ENCODE measurements around the gene SPEG.

Gene SPEG

DNA sequence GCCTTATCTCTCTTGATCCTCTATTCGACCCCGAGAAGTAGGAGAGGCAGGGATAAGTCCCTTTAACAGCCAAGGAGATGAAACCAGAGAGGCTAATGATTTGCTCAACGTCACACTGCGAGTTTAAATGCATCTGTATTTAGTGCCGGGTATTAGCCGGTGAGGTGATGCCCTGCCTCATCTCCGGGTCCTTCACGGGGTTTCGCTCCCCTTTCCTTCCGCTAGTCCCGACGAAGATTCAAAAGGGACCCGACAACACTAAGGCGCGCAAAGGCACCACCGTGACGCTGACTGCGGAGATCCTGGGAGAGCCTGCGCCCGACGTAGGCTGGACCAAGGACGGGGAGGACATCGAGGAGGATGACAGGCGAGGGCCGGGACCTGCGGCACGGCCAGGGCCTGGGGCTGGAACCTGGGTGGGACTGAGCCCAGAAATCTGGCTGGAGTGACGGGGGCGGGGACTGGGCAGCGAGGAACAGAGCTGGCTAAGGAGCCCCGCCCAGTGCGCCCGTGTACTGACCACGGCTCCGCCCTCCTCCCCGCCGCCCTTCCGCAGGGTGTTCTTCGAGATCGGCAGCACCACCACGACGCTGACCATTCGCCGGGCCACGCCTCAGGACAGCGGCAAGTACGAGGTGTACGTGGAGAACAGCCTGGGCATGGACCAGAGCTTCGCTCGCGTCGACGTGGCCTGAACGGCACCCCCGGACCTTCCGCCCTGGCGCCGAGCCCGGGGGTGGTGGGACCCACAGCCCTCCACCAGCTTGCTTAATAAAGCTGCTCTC, 63.0 kb downstream of the SPEG start:
- no peak for DNase-seq (ENCODE audit: low read depth)

DNA sequence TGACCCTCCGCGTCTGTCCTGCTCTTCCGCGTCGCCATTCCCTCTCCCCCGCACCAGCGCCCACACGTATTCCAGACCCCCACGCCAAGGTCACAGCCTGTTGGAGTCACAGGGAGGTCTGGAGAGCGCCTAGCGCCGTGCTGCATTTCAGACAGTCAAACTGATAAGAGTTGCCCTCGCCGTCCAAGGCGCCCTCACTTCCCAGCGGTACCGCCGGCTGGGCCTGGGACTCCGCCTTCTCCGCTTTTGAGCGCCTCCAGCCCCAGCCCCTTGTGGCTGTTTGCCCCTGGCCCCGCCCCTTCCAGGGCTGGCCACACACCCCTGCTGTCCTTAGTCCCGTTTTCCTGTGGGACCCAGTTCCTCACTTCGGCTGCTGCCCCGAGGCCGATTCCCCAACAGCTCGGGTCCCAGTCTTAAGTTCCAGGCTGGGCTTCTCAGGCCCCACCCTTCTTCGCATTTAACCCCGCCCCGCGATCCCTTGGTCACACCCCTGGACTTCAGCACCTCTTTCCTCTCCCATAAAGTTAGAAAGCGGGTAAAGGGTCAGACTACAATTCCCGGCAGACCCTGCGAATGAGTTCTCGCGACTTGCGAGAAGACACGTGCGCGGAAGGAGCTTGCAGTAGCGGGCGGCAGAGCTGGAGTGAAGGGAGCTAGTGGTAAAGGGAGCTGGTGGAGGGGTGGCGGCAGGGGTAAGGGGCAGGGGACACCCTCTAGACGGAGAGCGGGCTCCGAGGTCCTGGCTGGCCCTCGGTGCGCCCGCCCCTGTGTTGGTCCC, 63.8 kb downstream of the SPEG start, which contains the start of gene GMPPA:
TSS of gene GMPPA (plus strand) at position 612 of the 778 bp plus-strand sequence. CDS start 1,085 bp downstream, outside the sequence.
- peak; percentile 81 for DNase-seq (ENCODE audit: low read depth)

DNA sequence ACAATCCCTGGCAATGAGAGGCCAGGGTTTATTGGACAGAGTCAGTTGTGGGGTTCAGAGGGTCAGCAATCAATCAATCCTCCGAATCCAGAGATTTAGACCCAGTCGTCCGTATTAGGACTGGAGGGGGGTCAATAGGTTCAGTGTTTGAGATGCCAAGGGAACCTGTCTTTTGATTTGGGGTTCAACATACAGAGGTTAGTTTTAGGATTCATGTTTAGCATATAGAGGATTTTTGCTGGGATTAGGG, 64.3 kb downstream of the SPEG start:
- no peak for DNase-seq (ENCODE audit: low read depth)

DNA sequence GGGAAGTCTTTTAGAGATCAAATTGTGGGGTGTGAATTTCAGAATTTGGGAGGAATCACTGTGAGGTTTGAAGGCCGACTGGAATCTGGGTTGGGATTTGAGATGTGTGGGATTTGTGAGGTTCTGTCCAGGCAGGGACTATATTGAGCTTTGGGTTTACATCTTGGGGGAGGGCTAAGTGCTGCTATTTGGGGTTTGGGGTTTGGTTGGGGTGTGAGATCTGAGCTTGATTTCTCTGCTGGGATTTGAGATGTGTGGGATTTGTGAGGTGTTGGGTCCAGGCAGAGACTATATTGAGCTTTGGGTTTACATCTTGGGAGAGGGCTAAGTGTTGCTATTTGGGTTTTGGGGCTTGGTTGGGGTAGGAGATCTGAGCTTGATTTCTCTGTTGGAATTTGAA, 64.9 kb downstream of the SPEG start:
- no peak for DNase-seq (ENCODE audit: low read depth)

DNA sequence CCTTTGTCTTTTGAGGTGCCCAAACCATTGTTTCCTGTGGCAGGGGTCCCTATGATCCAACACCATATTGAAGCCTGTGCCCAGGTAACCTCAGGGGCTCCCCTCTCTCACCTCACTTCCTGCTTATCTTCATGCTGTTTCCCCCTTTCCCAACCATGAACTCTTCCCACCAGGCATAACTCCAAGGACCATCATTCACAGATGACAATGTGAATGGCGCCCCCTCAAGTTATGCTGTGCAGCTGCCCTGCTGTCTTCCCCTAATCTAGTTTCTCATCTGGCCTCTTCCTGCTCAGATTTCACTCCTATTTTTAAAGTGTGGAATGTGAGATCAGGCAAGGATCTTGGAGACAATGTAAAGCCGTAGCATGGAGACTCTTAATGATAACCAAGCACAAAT, 65.5 kb downstream of the SPEG start:
- DNase-seq (ENCODE audit: low read depth): no peak

DNA sequence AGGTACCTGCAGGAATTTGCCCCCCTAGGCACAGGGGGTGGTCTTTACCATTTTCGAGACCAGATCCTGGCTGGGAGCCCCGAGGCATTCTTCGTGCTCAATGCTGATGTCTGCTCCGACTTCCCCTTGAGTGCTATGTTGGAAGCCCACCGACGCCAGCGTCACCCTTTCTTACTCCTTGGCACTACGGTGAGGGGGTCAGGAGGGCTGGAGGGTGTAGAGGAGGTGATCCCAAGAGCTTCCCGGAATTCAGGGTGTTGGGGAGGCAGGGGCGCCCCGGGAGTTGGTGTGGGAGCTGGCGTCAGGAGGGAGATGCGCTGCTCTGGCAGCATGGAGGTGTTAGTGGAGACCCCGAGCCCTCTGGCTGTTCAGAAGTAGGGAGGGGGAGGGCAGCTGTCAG, 67.2 kb downstream of the SPEG start:
- DNase-seq (ENCODE audit: low read depth): no peak

DNA sequence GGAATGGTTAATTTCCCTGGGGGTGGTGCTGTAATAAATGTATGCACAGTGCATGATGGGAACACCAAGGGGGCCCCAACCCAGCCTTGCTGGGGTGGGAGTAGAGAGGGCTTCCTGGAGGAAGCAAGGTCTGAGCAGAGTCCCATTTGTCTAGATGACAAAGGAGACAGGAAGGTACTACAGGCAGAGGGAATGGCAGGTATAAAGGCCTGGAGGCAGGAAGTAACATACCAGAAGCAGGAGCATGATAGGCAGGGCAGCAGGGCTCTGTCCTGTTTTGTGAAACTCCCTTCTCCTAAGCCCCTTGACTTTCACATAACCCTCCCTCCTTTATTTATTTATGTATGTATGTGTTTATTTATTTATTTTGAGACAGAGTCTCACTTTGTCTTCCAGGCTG, 68.0 kb downstream of the SPEG start:
- DNase-seq (ENCODE audit: low read depth): no peak

DNA sequence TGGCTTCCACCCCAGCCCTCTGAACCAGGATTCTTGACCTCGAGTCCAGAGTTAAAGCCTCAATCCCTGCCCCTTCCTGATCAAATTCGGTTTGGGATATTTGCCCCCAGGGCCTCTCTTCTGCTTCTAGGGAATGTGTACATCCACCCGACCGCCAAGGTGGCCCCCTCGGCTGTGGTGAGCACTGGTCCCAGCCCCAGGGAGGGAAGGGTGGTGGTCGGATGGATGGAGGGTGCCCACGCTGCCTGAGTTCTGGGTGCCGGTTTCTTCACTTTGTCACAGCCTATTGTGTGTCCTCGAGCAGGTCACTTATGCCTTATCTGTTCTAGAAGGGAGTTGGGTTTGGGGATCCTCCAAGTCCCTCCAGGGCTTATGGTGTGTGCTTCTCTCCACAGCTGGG, 70.9 kb downstream of the SPEG start:
- DNase-seq (ENCODE audit: low read depth): no peak

DNA sequence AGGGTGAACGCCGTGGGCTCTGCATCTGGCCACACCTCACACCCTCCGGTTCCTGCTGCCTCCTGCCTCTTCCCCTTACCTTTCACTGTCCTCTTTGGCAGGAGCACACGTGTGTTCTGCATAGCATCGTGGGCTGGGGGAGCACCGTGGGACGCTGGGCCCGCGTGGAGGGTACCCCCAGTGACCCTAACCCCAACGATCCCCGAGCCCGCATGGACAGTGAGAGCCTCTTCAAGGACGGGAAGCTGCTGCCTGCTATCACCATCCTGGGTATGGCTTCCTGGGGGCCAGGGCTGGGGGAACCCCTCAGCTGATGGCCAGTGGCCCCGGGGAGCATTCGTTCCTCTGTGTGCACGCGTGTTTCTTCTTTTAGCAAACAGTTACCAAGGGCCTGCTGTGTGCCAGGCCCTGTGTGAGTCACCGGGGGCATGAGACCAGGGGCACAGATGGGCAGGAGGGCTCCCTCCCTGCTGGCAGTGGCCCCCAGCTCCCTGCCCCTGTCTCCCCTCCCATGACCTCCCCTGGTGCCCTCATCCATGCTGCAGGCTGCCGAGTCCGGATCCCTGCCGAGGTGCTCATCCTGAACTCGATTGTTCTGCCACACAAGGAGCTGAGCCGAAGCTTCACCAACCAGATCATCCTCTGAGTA, 71.6 kb downstream of the SPEG start:
- no peak for DNase-seq (ENCODE audit: low read depth)

DNA sequence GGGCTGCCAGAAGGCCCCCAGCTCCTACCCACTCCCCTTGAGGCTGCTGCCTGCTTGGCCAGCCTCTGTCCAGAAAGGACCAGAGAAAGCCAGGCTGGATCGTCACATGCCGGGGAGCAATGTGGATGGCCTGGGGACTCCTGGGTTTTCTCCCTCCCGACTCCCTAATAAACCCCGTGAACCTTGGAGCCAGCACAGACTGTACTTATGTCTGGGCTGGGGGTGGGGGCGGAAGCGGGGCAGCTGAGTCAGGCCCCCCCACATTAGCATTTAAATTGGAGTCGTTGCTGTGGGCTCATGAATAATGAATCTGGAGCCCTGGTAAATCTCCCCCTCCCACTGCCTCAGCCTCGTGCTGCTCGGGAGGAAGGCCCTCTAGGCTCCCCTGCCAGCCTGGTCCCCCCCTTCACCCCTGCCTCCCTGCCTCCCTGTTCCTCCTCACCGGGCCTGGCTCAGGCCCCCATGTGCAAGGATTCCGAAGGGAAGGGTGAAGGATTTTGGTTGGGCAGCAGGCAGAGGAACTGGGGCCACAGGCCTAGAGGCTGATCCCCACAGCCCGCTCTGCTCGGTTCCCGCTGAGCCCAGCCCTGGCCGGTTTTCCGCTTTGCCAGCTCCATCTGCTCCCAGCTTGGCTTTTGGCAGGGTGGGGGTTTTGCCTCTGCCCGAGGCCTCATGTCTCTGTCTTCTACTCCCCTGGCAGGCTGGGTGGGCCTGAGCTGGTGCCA, 72.3 kb downstream of the SPEG start:
- DNase-seq (ENCODE audit: low read depth): no peak

DNA sequence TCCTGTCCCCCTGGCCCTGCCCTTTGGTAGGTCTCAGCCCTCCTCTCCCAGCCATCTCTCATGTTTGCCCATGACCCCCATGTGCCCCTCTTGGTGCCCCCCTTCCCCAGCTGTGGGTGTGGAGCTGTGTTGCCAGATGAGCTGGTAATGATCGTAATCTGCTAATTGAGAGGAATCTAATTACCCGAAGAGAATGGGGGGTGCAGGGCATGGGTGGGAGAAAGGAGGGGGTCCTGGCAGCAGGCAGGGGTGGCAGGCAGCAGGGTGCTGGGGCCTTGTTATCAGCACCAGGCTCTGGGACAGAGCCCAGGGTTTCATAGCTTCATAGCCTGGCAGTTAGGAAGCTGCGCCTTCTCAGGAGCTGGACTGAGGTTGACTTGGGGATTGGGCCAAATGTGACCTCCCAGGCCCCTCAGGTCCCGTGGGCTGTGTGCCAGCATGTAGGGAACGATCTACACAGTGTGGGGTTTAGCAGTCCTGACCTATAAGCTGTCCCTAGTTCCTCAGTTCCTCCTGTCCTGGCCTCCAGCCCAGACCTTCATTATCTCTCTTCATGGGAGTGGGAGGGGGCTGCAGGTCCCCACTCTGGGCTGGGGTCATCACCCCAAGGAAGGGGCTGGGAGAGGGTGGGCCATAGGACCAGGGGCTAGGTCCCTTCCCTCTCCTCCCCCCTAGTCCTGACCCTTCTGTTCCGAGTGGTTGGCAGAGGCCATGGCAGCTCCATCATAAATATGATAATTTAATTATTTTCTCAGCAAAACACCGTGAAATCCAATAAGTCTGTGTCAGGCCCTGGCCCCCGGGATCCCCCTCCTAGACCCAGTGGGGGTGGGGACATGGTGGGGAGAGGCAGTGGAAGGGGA, 73.2 kb downstream of the SPEG start:
- no peak for DNase-seq (ENCODE audit: low read depth)

DNA sequence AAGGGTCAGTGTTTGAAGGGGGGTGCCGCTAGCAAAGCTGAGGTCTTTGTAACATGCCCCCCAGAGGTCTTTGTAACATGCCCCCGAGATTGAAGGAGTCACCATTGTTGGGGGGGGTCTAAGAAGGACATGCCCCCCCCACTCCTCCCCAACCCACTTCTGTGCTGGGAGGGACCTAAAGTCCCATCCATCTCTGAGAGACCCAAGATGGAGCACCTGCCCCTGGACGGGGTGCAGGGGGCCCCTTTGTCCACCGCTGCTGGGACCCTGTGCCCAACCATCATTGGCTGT, 73.7 kb downstream of the SPEG start:
- DNase-seq (ENCODE audit: low read depth): no peak

DNA sequence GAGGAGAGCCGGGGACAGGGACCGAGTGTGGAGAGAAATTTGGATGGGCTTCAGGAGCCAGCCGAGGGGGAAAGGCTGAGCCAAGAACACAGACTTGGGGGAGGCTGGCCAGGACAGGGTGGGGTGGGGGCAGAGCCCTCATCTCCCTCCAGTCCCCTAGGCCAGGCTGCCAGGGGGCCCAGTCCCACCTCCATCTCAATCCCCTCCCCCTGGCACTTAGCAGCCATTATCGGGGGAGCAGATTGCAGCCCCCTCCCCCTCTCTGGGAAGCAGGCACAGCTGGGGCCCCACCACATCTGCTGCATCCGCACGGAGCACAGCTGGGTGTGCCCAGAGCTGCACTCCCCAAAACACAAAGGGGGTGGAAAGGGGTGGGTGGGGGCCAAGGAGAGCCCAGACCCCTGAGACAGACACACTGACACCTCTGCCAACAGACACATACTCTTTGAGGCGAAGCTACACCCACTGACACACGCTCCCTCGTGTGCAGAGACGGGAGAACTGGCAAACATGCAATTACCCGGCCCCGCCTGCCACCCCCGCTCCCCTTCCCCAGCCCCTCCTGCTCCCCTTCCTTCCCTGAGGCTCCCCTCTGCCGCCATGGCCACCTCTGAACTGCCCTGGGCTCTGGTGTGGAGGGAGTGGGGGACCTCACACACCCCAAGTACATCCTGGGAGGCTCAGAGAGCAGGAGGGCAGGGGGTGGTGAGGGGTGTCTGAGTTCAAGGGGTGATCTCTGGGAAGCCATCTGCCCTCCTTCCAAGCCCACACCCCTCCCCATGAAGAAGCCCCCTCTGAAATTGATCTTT, 74.5 kb downstream of the SPEG start:
- no peak for DNase-seq (ENCODE audit: low read depth)

DNA sequence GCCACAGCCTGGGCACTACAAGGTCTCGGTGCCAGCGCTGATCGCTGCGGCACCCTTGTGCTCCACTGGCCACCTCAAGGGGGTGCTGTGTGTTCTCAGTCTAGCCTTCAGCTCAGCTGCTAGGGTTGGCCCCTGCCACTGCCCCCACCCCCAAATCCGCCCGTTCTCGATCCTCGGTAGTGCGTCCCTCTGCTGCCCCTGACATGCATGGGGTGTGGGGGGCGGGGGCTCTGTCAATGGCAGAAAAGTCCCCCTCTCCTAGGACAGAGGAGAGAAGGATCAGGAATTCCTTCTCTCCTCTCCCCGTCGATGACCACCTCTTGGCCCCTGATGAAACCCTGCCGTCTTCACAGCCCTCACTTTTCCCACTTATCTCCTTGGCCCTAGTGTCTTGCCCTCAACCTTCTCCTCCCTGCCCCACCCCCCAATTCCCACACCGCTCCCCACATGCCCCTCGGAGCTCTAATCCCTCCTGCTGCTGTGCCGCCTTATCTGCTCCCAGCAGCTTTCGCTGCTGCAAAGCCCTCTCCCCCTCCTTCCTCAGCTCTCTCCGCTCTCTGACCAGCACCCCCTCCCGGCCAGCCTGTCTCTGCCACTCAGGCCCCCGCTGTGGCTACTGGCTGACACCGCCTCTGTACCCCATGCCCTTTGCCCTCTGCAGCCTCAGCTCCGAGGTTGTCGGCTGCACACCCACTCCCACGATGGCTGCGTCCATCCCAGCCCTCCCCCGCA, 75.3 kb downstream of the SPEG start:
- DNase-seq (ENCODE audit: low read depth): no peak

DNA sequence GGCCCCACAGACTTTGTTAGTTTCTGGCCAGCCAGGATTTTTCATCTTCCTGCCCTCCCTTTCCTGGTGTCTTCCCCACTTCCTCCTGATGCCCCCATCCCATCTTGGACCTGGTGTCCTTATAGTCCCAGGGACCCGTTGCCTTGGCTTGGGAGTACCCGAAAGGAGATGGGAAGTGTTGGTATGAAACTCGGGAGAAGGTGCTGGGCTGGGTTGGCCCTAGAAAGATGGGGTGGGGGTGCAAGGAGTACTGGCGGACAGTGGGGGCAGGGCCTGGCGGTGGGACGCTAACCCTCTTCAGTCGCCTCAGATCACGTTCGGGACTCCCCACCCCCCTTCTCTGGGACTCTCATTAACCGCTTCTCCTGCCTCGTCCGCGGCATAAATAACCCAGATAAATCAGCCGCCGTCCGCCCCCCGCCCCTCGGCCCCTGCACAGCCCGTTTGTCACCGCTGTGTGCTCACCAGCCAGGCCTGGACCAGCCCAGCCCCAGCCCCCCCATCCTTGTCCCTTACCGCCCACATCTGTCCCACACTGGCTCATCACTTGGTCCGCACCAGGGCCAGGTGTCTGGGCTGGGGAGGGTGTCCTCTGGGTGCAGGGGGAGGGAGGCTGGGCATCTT, 76.0 kb downstream of the SPEG start:
- no peak for DNase-seq (ENCODE audit: low read depth)

DNA sequence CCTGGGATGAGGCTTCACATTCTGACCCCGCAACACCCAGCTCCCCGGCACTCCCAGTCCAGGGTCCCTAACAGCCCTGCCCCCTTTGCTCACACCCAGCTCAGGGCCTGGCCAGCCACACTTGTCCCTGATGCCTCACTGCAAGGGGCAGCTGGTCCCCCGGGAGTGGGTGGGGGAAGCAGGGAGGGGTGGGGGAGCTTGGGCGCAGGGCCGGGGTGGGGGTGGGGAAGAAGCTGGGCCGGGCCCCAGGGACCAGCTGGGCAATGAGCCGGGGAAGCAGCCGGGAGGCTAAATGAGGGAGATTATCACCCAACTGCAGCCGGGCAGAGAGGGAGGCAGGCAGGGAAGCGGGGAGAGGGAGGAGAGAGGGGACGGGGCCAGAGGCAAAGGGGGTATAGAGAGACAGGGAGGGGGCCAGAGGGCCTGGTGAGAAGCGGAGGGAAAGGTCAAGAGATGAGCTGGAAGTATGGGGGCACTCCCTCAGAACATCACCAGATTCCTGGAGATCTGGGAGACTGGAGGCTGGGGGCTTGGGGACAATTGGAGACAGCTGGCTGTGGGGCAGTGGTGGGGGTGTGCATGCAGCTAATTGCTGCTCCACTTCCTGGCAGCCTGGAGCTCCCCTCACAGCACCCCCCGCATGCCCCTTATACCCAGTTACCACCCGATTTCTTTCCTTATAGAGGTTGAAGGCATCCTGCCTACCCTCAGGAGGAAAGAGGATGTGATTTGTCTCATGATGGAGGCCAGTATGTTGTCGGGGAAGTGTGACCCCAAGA, 77.1 kb downstream of the SPEG start:
- DNase-seq (ENCODE audit: low read depth): no peak

DNA sequence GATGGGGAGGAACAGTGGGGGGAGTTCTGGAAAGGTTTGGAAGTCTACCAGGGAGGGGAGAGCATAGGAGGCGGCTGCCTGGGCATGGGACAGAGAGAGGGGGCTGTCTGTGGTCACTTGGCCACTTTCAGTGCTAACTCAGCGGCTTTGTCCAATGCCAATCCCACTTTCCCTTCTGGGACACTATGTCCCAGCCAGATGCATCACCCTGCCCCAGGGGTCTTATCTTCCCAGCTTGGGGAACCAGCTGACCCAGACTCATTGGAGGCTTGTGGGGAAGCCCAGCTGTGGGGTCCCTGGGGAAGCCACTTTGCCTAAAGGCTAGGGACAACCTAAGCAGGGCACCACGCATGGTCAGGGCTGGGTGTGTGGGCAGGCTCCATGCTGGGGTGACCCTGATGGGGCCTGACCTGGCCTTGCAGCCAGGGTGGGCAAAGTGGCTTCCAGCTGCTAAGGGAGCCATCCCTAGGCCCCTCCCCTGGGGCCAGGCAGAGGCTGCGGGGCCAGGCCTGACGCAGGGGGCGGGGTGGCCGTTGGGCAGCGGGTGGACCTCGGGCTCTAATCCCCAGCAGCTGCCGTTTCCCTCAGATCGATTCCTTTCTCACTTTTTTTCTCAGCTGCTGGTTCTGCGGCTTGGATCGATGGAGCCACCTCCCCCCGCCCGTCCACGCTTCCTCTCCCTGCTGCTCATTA, 78.0 kb downstream of the SPEG start:
- no peak for DNase-seq (ENCODE audit: low read depth)

DNA sequence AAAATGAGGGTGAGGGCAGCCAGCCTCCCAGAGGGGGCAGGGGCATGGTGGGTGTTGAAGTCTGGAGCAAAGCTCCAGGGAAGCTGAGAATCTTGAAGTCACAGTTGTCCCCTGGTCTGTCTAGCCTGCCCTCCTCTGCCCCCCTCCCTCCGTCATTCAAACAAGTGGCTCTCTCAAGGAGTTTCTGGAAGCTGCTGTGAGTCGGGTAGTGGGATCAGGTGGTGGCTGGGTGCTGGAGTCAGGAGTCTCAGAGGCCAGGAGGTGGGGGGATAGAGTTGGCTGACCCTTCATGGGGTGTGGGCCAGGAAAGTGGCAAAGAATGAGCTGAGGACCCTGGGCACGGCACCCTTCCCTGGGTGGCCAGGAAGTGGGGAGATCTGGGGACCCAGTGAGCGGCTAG, 79.1 kb downstream of the SPEG start:
- no peak for DNase-seq (ENCODE audit: low read depth)
